GM18909 (cell line): ENCODE results near the gene MEGF6.

Experiments
- ATAC-seq: cut with Tn5 transposase; IDR thresholded peaks from one replicate; pipeline ENCODE4 v1.9.1; 2021; ENCODE audit warnings: mild to moderate bottlenecking; ENCODE audit not compliant: unreplicated experiment, poor library complexity

MEGF6 gene

GRCh38 chr1:3529099-3529729 is 82.1 kb downstream of the MEGF6 start:
- ATAC-seq = no peak

GRCh38 chr1:3527774-3528173 is 83.5 kb downstream of the MEGF6 start:
- no peak for ATAC-seq

- no peak for ATAC-seq
Observed at GRCh38 chr1:3525551-3526482, 85.5 kb downstream of the MEGF6 start.

- no peak for ATAC-seq
Observed at GRCh38 chr1:3524556-3525203, 86.6 kb downstream of the MEGF6 start.

GRCh38 chr1:3523980-3524379 is 87.3 kb downstream of the MEGF6 start:
- ATAC-seq = no peak

GRCh38 chr1:3522564-3523265 is 88.6 kb downstream of the MEGF6 start:
- ATAC-seq = no peak

- ATAC-seq = no peak
Observed at GRCh38 chr1:3522112-3522511, 89.2 kb downstream of the MEGF6 start.

- ATAC-seq = no peak
Observed at GRCh38 chr1:3521426-3521825, 89.9 kb downstream of the MEGF6 start.

GRCh38 chr1:3520419-3521378 is 90.6 kb downstream of the MEGF6 start:
- no peak for ATAC-seq

GRCh38 chr1:3519301-3519885 is 91.9 kb downstream of the MEGF6 start:
- no peak for ATAC-seq

- ATAC-seq = no peak
Observed at GRCh38 chr1:3518756-3519155, 92.6 kb downstream of the MEGF6 start.

GRCh38 chr1:3518256-3518655 is 93.1 kb downstream of the MEGF6 start:
- no peak for ATAC-seq

GRCh38 chr1:3516911-3517675 is 94.2 kb downstream of the MEGF6 start:
- ATAC-seq = no peak

GRCh38 chr1:3516481-3516869 is 94.8 kb downstream of the MEGF6 start:
- ATAC-seq = no peak

GRCh38 chr1:3515774-3516480 is 95.4 kb downstream of the MEGF6 start:
- ATAC-seq = no peak

GRCh38 chr1:3515272-3515671 is 96.0 kb downstream of the MEGF6 start:
- no peak for ATAC-seq

GRCh38 chr1:3514404-3514803 is 96.9 kb downstream of the MEGF6 start:
- no peak for ATAC-seq

- ATAC-seq = no peak
Observed at GRCh38 chr1:3511856-3512255, 99.5 kb downstream of the MEGF6 start.
